ENCODE measurements around the gene SLC28A1.

SLC28A1 gene

GRCh38 chr15:84942456-84942855, 58.0 kb downstream of the SLC28A1 start:
- TF ChIP-seq GATA1 (IDR thresholded peaks at IDR 0.05; ENCODE audit: low read depth, low read length) (no peak), POLR2A (IDR thresholded peaks at IDR 0.05; ENCODE audit: low read length) (no peak)
- no peak for DNase-seq

- DNase-seq = no peak
- TF ChIP-seq POLR2A (IDR thresholded peaks at IDR 0.05; ENCODE audit: low read length) (no peak), GATA1 (IDR thresholded peaks at IDR 0.05; ENCODE audit: low read depth, low read length) (no peak)
Measured at GRCh38 chr15:84944311-84944710, 59.8 kb downstream of the SLC28A1 start.

DNA sequence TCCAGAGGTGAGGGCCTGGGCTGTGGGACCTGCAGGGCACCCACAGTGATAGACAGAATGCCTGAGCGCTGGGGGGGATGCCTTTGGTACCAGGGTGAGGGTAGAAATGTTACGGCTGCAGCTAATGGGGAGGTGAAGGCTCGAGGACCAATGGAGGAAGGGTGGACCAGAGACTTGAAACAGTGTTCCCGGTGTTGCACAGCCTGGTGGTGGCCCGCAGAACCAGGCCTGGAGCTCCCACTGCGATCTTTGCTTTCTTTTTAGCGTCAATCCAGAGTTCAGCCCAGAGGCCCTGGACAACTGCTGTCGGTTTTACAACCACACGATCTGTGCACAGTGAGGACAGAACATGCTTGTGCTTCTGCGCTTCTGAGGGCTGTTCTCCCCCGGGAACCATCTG, 60.4 kb downstream of the SLC28A1 start:
- TF ChIP-seq POLR2A (IDR thresholded peaks at IDR 0.05; ENCODE audit: low read length) (no peak), GATA1 (IDR thresholded peaks at IDR 0.05; ENCODE audit: low read depth, low read length) (no peak)
- no peak for DNase-seq

DNA sequence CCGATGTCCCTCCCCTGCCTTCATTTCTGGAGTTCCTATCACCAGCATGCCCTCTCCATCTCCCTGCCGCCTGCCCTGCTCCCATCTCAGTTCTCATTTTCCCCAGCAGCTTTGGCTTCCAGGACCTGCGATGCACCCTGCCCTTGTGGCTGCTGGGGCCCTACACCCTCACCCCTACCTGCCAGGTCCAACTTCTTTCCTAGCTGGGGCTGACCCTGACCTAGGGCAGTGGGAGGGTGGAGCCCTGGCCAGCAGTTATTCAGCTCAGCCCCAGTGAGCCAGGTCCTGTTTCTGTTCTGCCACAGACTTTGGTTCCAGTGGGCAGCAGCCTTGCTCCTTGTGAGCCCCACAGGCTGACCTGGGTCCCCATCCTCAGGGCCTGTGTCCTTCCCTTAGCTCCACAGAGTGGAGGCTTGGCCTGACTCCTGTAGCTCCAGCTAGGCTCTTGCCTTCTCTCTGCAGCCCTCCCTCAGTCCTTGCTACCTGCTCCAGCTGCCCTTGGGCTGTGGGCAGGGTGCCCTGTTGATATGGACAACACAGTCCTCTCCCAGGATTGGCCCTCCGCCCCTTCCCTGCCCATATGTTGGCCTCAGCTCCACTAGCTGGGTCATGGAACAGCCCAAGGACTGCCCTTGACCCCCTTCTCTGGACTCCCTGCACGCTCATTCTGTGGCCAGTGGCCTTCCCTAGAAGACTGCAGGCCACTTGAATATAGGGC, 62.5 kb downstream of the SLC28A1 start:
- no peak for TF ChIP-seq POLR2A (IDR thresholded peaks at IDR 0.05; ENCODE audit: low read length)
- TF ChIP-seq GATA1 (IDR thresholded peaks at IDR 0.05; ENCODE audit: low read depth, low read length) = no peak
- no peak for DNase-seq

GRCh38 chr15:84947947-84948830, 63.7 kb downstream of the SLC28A1 start:
- no peak for TF ChIP-seq POLR2A (IDR thresholded peaks at IDR 0.05; ENCODE audit: low read length)
- no peak for TF ChIP-seq GATA1 (IDR thresholded peaks at IDR 0.05; ENCODE audit: low read depth, low read length)
- DNase-seq = no peak

GRCh38 chr15:84949043-84949442, 64.6 kb downstream of the SLC28A1 start:
- TF ChIP-seq POLR2A (IDR thresholded peaks at IDR 0.05; ENCODE audit: low read length) (no peak), GATA1 (IDR thresholded peaks at IDR 0.05; ENCODE audit: low read depth, low read length) (no peak)
- DNase-seq = no peak

- DNase-seq = peak in 1 of 2 experiments; percentile 44
- no peak for TF ChIP-seq GATA1 (IDR thresholded peaks at IDR 0.05; ENCODE audit: low read depth, low read length)
- no peak for TF ChIP-seq POLR2A (IDR thresholded peaks at IDR 0.05; ENCODE audit: low read length)
Measured at GRCh38 chr15:84949845-84950569, 65.5 kb downstream of the SLC28A1 start.

GRCh38 chr15:84950570-84951111, 66.2 kb downstream of the SLC28A1 start:
- TF ChIP-seq GATA1 (IDR thresholded peaks at IDR 0.05; ENCODE audit: low read depth, low read length) (no peak), POLR2A (IDR thresholded peaks at IDR 0.05; ENCODE audit: low read length) (no peak)
- DNase-seq = peak; percentile 36 to 75

GRCh38 chr15:84951736-84952135, 67.3 kb downstream of the SLC28A1 start:
- TF ChIP-seq POLR2A (IDR thresholded peaks at IDR 0.05; ENCODE audit: low read length) (no peak), GATA1 (IDR thresholded peaks at IDR 0.05; ENCODE audit: low read depth, low read length) (no peak)
- no peak for DNase-seq

DNA sequence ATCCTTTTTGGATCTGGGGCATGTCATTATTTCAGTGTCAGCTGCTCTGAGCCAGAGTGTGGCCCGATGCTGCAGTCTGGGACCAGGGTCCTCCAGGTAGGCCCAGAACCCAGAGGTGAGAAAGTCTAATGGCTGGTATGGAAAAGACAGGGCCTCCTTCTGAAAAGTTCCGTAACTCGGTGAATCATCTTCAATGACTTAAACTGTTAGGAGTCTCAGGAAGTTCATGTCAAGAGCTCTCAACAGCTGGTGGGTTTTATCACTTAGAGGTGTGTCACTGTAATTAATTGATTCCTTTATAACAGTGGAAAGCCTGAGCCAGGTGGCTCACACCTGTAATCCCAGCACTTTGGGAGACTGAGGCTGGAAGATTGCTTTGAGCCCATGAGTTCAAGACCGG, 68.7 kb downstream of the SLC28A1 start:
- no peak for DNase-seq
- TF ChIP-seq POLR2A (IDR thresholded peaks at IDR 0.05; ENCODE audit: low read length) = no peak
- no peak for TF ChIP-seq GATA1 (IDR thresholded peaks at IDR 0.05; ENCODE audit: low read depth, low read length)

DNA sequence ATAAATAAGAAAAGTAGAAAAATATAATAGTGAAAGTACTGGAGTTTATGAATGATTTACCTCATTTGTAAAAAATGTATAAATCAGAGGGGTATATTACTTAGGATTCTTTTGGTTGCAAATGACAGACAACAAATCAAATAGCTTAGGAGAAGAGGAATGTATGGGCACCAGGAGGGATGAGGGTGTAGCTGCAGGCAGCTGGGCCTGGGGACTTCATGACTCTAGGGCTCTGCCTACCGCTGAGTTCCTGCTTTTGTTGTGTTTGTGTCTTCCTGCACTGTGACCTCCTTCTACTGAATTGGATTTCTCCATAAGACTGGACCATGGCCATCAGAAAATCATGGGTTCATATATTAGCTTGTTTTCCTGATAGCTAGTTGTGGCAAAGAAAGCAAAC, 69.3 kb downstream of the SLC28A1 start:
- TF ChIP-seq GATA1 (IDR thresholded peaks at IDR 0.05; ENCODE audit: low read depth, low read length) (no peak), POLR2A (IDR thresholded peaks at IDR 0.05; ENCODE audit: low read length) (no peak)
- no peak for DNase-seq

- TF ChIP-seq POLR2A (IDR thresholded peaks at IDR 0.05; ENCODE audit: low read length) = no peak
- TF ChIP-seq GATA1 (IDR thresholded peaks at IDR 0.05; ENCODE audit: low read depth, low read length) = no peak
- peak; percentile 11 to 21 for DNase-seq
Measured at GRCh38 chr15:84955089-84955848, 70.8 kb downstream of the SLC28A1 start.

DNA sequence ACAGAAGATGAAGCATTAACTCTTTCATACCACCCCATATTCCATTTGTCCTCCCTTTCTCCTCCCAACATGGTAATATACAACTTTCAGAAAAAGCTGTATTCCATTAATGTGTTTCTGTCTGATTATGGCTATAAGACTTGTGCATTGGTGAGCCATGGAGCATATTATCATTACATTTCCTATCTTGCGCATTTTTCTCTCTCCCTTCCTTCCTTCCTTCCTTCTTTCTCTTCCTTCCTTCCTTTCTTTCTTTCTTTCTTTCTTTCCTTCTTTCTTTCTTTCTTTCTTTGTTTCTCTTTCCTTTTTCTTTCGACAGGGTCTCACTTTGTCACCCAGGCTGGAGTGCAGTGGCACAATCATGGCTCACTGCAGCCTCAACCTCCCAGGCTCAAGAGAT, 71.7 kb downstream of the SLC28A1 start:
- TF ChIP-seq GATA1 (IDR thresholded peaks at IDR 0.05; ENCODE audit: low read depth, low read length) (no peak), POLR2A (IDR thresholded peaks at IDR 0.05; ENCODE audit: low read length) (no peak)
- DNase-seq = no peak

Measured in erythroblast (primary cell).